VCaP (cell line): ENCODE results near the gene SV2C.

Source experiments
- H3K27ac ChIP-seq: fragments of 450-650 bp; 2 replicates; pipeline ENCODE4 v1.5.1; 2017
- CTCF ChIP-seq: fragments of 450-650 bp; conservative IDR thresholded peaks from 2 replicates; pipeline ENCODE4 v1.5.1; 2017; ENCODE audit warnings: mild to moderate bottlenecking, moderate library complexity

SV2C gene

GRCh38 chr5:76209297-76209696, 126.1 kb downstream of the SV2C start:
- TF ChIP-seq CTCF, result no peak
- no peak overlapping the region for H3K27ac ChIP-seq

- H3K27ac ChIP-seq, result no peak overlapping the region
- TF ChIP-seq CTCF, result no peak
Observed at GRCh38 chr5:76210946-76211345, 127.8 kb downstream of the SV2C start.

GRCh38 chr5:76213858-76214257, 130.7 kb downstream of the SV2C start:
- H3K27ac ChIP-seq, result no peak overlapping the region
- TF ChIP-seq CTCF, result no peak

GRCh38 chr5:76216748-76217147, 133.6 kb downstream of the SV2C start:
- TF ChIP-seq CTCF, result no peak

GRCh38 chr5:76219636-76220035, 136.5 kb downstream of the SV2C start:
- no peak overlapping the region for H3K27ac ChIP-seq
- no peak for TF ChIP-seq CTCF

More at GRCh38 chr5:76216748-76217147, 133.6 kb downstream of the SV2C start:
- H3K27ac ChIP-seq, result no peak overlapping the region

GRCh38 chr5:76221311-76221710, 138.1 kb downstream of the SV2C start:
- H3K27ac ChIP-seq, result no peak overlapping the region
- no peak for TF ChIP-seq CTCF

- TF ChIP-seq CTCF, result no peak
Observed at GRCh38 chr5:76222318-76222717, 139.1 kb downstream of the SV2C start.

GRCh38 chr5:76223696-76224095, 140.5 kb downstream of the SV2C start:
- H3K27ac ChIP-seq, result no peak overlapping the region
- TF ChIP-seq CTCF, result no peak

More at GRCh38 chr5:76222318-76222717, 139.1 kb downstream of the SV2C start:
- no peak overlapping the region for H3K27ac ChIP-seq
